K562 (cell line): ENCODE results near the gene SHISA7. TPM values are rescaled to one million over a fixed set of nuclear protein-coding genes. Genes with fewer than 3 reads are reported as not detected.
A peak's percentile ranks its signal among the peaks of the same experiment; 100 is the strongest.

ENCODE experiments used
- ATAC-seq: fragments of 200-7000 bp; cut with Tn5 transposase; 3 replicates; pipeline ENCODE4 v1.9.1; 2020; ENCODE audit warnings: moderate library complexity
- BruUV-seq: library from RNA; stranded (reverse); fragments of 400-500 nt; replicated peaks from 2 replicates; lab custom pipeline; 2021; lab: Mats Ljungman, UMichigan
- CTCF ChIA-PET: fragments of 300-600 bp; formaldehyde crosslinking; extraction: SDS; loops from one replicate; lab custom pipeline; 2021; ENCODE audit warnings: low intra/inter-chr PET ratio; lab: Yijun Ruan, JAX
- POLR2A ChIA-PET: fragments of 300-600, 350-650 bp; sonication (Branson Sonifier 250); formaldehyde crosslinking; extraction: SDS; loops from one replicate; lab custom pipeline; 2021; ENCODE audit warnings: antibody characterized with exemption, inconsistent platforms; lab: Yijun Ruan, JAX
- DNase-seq, 4 experiments: peaks; one replicate each; pipeline versions ENCODE4 v3.0.0 to v3.0.0-alpha.2; 2011 to 2018; ENCODE audit warnings: low spot score in 3 of 4, mixed read lengths in 3 of 4; ENCODE audit errors: extremely low read depth in 1 of 4
- FAIRE-seq: peaks from 2 replicates; lab custom pipeline; 2011; peaks lifted over from hg19 to GRCh38; lab: Jason Lieb, UNC
- H2AFZ ChIP-seq: 2 replicates; pipeline ENCODE4 v1.6.0; 2011; ENCODE audit warnings: low read depth, low read length, control low read depth, inconsistent platforms
- H3K27ac ChIP-seq: fragments of 200-600 bp; 3 replicates; pipeline ENCODE4 v1.8.0; 2011; ENCODE audit warnings: low read depth, mild to moderate bottlenecking, control low read depth, inconsistent platforms, low read length, moderate library complexity, mixed read lengths; ENCODE audit errors: extremely low read depth
- H3K27me3 ChIP-seq, 2 experiments: fragments of 300-600 bp in 1 of 2; 2 replicates in 1 of 2; 3 replicates in 1 of 2; pipeline versions ENCODE4 v1.6.0 to v1.8.0; 2011; ENCODE audit warnings: inconsistent platforms in 2 of 2, low read length in 2 of 2, mild to moderate bottlenecking in 1 of 2, mixed read lengths in 1 of 2, moderate library complexity in 1 of 2; ENCODE audit not compliant: control insufficient read depth in 2 of 2, insufficient read depth in 2 of 2
- H3K36me3 ChIP-seq: fragments of 300-600 bp; 3 replicates; pipeline ENCODE4 v1.8.0; 2011; ENCODE audit warnings: mild to moderate bottlenecking, low read length, inconsistent platforms; ENCODE audit not compliant: control insufficient read depth, insufficient read depth
- H3K4me1 ChIP-seq, 2 experiments: fragments of 200-600 bp in 1 of 2; replicated peaks in 1 of 2; 2 replicates in 1 of 2; 3 replicates in 1 of 2; pipeline versions ENCODE4 v1.5.1 to v1.8.0; 2011; ENCODE audit warnings: inconsistent platforms in 2 of 2, low read length in 2 of 2, mild to moderate bottlenecking in 1 of 2, mixed read lengths in 1 of 2, moderate library complexity in 1 of 2; ENCODE audit not compliant: control insufficient read depth in 2 of 2, insufficient read depth in 2 of 2
- H3K4me2 ChIP-seq: 2 replicates; pipeline ENCODE4 v1.6.1; 2011; ENCODE audit warnings: low read length, control low read depth, inconsistent platforms, mixed read lengths; ENCODE audit not compliant: insufficient read depth
- H3K4me3 ChIP-seq: fragments of 200-600 bp; sonication (generic), shearing (Covaris generic); 2 replicates; pipeline ENCODE4 v1.5.1; 2016; ENCODE audit warnings: control low read depth, inconsistent platforms
- H3K79me2 ChIP-seq: fragments of 200-600 bp; 3 replicates; pipeline ENCODE4 v1.8.0; 2011; ENCODE audit warnings: low read length, inconsistent platforms; ENCODE audit not compliant: control insufficient read depth, insufficient read depth
- H3K9ac ChIP-seq, 2 experiments: 2 replicates each; pipeline versions ENCODE4 v1.6.0 to v1.6.1; 2011; ENCODE audit warnings: low read depth in 2 of 2, low read length in 2 of 2, control low read depth in 1 of 2, inconsistent platforms in 1 of 2, mild to moderate bottlenecking in 1 of 2, mixed read lengths in 1 of 2; ENCODE audit not compliant: insufficient read depth in 1 of 2
- H3K9me1 ChIP-seq: one replicate; pipeline ENCODE4 v1.6.0; 2011; ENCODE audit warnings: inconsistent platforms, mild to moderate bottlenecking, low read length, moderate library complexity; ENCODE audit not compliant: control insufficient read depth, insufficient read depth
- H3K9me3 ChIP-seq: replicated peaks from 2 replicates; pipeline ENCODE4 v1.5.1; 2011; ENCODE audit warnings: low read depth, low read length, inconsistent platforms; ENCODE audit not compliant: control insufficient read depth, insufficient read depth
- H4K20me1 ChIP-seq: replicated peaks from 2 replicates; pipeline ENCODE4 v1.6.1; 2011; ENCODE audit warnings: low read length, inconsistent platforms, mixed read lengths; ENCODE audit not compliant: control insufficient read depth, insufficient read depth
- CBX5 ChIP-seq: IDR thresholded peaks from 2 replicates; pipeline ENCODE4 v1.6.1; 2014; ENCODE audit warnings: low read depth, borderline replicate concordance
- CHD1 ChIP-seq: fragments of 200-600 bp; sonication (generic); IDR thresholded peaks from one replicate; pipeline ENCODE4 v1.6.1; 2012; ENCODE audit warnings: mild to moderate bottlenecking, moderate library complexity, low read length, inconsistent platforms
- POLR2AphosphoS2 ChIP-seq: IDR thresholded peaks from 2 replicates; pipeline ENCODE4 v1.6.1; 2012; ENCODE audit warnings: low read length, improper control_type of control experiment
- POLR2G ChIP-seq: fragments of 200-400 bp; formaldehyde crosslinking; IDR thresholded peaks from 2 replicates; pipeline ENCODE4 v1.6.1; 2017; ENCODE audit warnings: low read depth, mild to moderate bottlenecking, antibody characterized with exemption, low read length, moderate library complexity
- RBBP5 ChIP-seq: fragments of 200-600 bp; sonication (generic); IDR thresholded peaks from 2 replicates; pipeline ENCODE4 v1.6.1; 2012; ENCODE audit warnings: borderline replicate concordance, mild to moderate bottlenecking, low read length, control low read depth, inconsistent platforms; ENCODE audit not compliant: insufficient read depth, poor library complexity, severe bottlenecking
- TAF15 ChIP-seq: fragments of 200-400 bp; formaldehyde crosslinking; IDR thresholded peaks from 2 replicates; pipeline ENCODE4 v1.6.1; 2017; ENCODE audit warnings: mild to moderate bottlenecking, low read depth, low read length, moderate library complexity
- TFE3 ChIP-seq: fragments of 450-650 bp; formaldehyde crosslinking; IDR thresholded peaks from 2 replicates; pipeline ENCODE4 v1.4.0; 2020; ENCODE audit warnings: mild to moderate bottlenecking, mixed read lengths
- USF1 ChIP-seq: sonication (generic); formaldehyde crosslinking; IDR thresholded peaks from 2 replicates; pipeline ENCODE4 v1.9.0; 2022; ENCODE audit warnings: mild to moderate bottlenecking, missing genetic modification reagents
- XRCC3 ChIP-seq: fragments of 450-650 bp; IDR thresholded peaks from 2 replicates; pipeline ENCODE4 v1.6.1; 2017; ENCODE audit warnings: mild to moderate bottlenecking, moderate library complexity
- ZNF224 ChIP-seq: sonication (generic); formaldehyde crosslinking; IDR thresholded peaks from 2 replicates; pipeline ENCODE4 v1.8.0; 2022; ENCODE audit warnings: mild to moderate bottlenecking, missing genetic modification reagents
- ZNF436 ChIP-seq: fragments of 250-450, 450-650 bp; sonication (Bioruptor Pico); formaldehyde crosslinking; IDR thresholded peaks from 2 replicates; pipeline ENCODE4 v1.7.0; 2020; ENCODE audit warnings: mild to moderate bottlenecking
- WGBS: fragments of 100-300 bp; shearing (Covaris generic); methylation state at CpG from one replicate; pipeline ENCODE4 v1.1.6; 2016; ENCODE audit warnings: low coverage, mixed read lengths; ENCODE audit not compliant: insufficient coverage; ENCODE audit errors: missing lambda C conversion rate; 5-methylcytosine and 5-hydroxymethylcytosine counted together
- in situ Hi-C: fragments of 300-500 bp; cut with MboI; formaldehyde crosslinking; loops from 4 replicates; pipeline ENCODE4 v1.15.0; 2018; ENCODE audit warnings: inconsistent platforms, mixed read lengths
- intact Hi-C: fragments of 100-400 bp; cut with micrococcal nuclease; formaldehyde crosslinking; loops from 2 replicates; pipeline ENCODE4 v1.14.2; 2022
- polyA plus RNA-seq, 8 experiments: library from polyadenylated mRNA; depleted of rRNA in 4 of 8; stranded (reverse) in 5 of 8; unstranded in 3 of 8; fragments of >200 nt; fragmentation: Nextera tagmentation in 2 of 8; fragmentation: Illumina TruSeq in 1 of 8; extraction: Ambion mirVana in 2 of 8; extraction: Trizol in 1 of 8; gene quantifications; 2 replicates each; pipeline versions ENCODE4 v1.2.1 to v1.2.3, GENCODE V29; 2011 to 2014; ENCODE audit warnings: inconsistent platforms in 1 of 8, missing spikeins in 1 of 8
- total RNA-seq, 7 experiments: library from RNA; depleted of rRNA in 6 of 7; stranded (reverse); fragments of >200 nt in 6 of 7; fragmentation: Illumina TruSeq in 2 of 7; extraction: Trizol in 2 of 7; gene quantifications; 2 replicates each; pipeline versions ENCODE4 v1.2.1 to v1.2.3, GENCODE V29; 2011 to 2021; ENCODE audit warnings: low replicate concordance in 1 of 7

SHISA7 gene
- total and polyA plus RNA-seq, 9 of the 15 experiments (the other 6 are each of a cell fraction or from before 2014, with no cell fraction given) = 0.01 to 0.40 (median 0.07) TPM

- ChIA-PET CTCF (no interaction called here), POLR2A (no interaction called here)
- Histone ChIP-seq H4K20me1 (no peaks in the 10 kb centered on the region), H3K27me3 (no peaks in the 10 kb centered on the region), H2AFZ (no peak overlapping the region), H3K4me2 (no peak overlapping the region), H3K4me1 (peaks cover 15 to 60% of the 10 kb centered on the region in 2 experiments), H3K9me3 (no peaks in the 10 kb centered on the region), H3K36me3 (peaks cover 32% of the 10 kb centered on the region), H3K27ac (no peak overlapping the region), H3K9ac (no peak overlapping the region)
- 95% methylated on average over 33 of the region's 52 CpGs for WGBS
- in situ Hi-C loops = no loop called here
- no peak for DNase-seq
- TF ChIP-seq POLR2AphosphoS2 = no peak
- TF ChIP-seq ZNF436 (CRISPR knock-in tag) = no peak
- TF ChIP-seq, all 486 proteins: peak for 0
- no peak for FAIRE-seq
- no peak for ATAC-seq
- BruUV-seq = no TSS peak
- H3K4me3 ChIP-seq = no peak overlapping the region
- intact Hi-C loops = no loop called here
- peaks cover 31% of the 10 kb centered on the region for H3K79me2 ChIP-seq
- no peaks in the 10 kb centered on the region for H3K9me1 ChIP-seq
These were observed 38.2 kb upstream of the SHISA7 start for GRCh38 chr19:55481148-55481793.

GRCh38 chr19:55479451-55480230, 36.5 kb upstream of the SHISA7 start:
- H3K4me1 ChIP-seq = peaks cover 18 to 59% of the 10 kb centered on the region in 2 experiments
- peaks cover 28% of the 10 kb centered on the region; the same call in 2 of the 3 replicates for H3K36me3 ChIP-seq
- BruUV-seq = no TSS peak
- no peaks in the 10 kb centered on the region for H3K27me3 ChIP-seq
- H3K4me2 ChIP-seq = no peak overlapping the region
- intact Hi-C loops = no loop called here
- no peaks in the 10 kb centered on the region for H3K9me3 ChIP-seq
- peak overlapping the region in 1 of 2 experiments; percentile 73; a peak in 2 of 4 replicates for H3K9ac ChIP-seq
- ATAC-seq (no peak), FAIRE-seq (no peak), DNase-seq (no peak)
- POLR2A ChIA-PET = interaction anchor here (0.6 to 2.0 kb wide), 5 partner anchors 12 to 145 kb away, joined by 3 to 6 read pairs (median 3); partner anchors contain the start of gene ZNF784
- H4K20me1 ChIP-seq = no peaks in the 10 kb centered on the region
- H3K79me2 ChIP-seq = peaks cover 20% of the 10 kb centered on the region
- no peak overlapping the region for H2AFZ ChIP-seq
- H3K4me3 ChIP-seq = no peak overlapping the region
- CTCF ChIA-PET = no interaction called here
- in situ Hi-C loops = no loop called here
- H3K27ac ChIP-seq = no peak overlapping the region
- 78% methylated on average over 14 of the region's 15 CpGs for WGBS
- no peaks in the 10 kb centered on the region for H3K9me1 ChIP-seq
- TF ChIP-seq POLR2G = no peak
- TF ChIP-seq CHD1 = no peak
- no peak for TF ChIP-seq XRCC3
- no peak for TF ChIP-seq ZNF224 (CRISPR knock-in tag)
- TF ChIP-seq RBBP5 = no peak
- TF ChIP-seq TAF15 = no peak
- TF ChIP-seq CBX5 = no peak
- TF ChIP-seq USF1 (CRISPR knock-in tag) = no peak
- TF ChIP-seq TFE3 (CRISPR knock-in tag) = no peak
